ENCODE measurements around the gene SLC5A3.

SLC5A3 gene

GRCh38 chr21:34039678-34040382 lies 33.5 kb upstream of the SLC5A3 start:
- H3K4me2 ChIP-seq (ENCODE audit: low read depth, low read length, poor library complexity, severe bottlenecking), result no peak overlapping the region
- H3K9me2 ChIP-seq (replicated peaks; ENCODE audit: insufficient read depth, low read length), result no peaks in the 10 kb centered on the region
- H3K9ac ChIP-seq (ENCODE audit: low read length), result no peak overlapping the region
- H3K36me3 ChIP-seq (ENCODE audit: low read length), result no peaks in the 10 kb centered on the region
- no peaks in the 10 kb centered on the region for H3F3A ChIP-seq (ENCODE audit: insufficient read depth)
- H4K20me1 ChIP-seq (ENCODE audit: low read depth, low read length), result no peaks in the 10 kb centered on the region
- TF ChIP-seq EZH2phosphoT487 (conservative IDR thresholded peaks at IDR 0.05; ENCODE audit: low read length), result no peak
- TF ChIP-seq, protein P1, sequence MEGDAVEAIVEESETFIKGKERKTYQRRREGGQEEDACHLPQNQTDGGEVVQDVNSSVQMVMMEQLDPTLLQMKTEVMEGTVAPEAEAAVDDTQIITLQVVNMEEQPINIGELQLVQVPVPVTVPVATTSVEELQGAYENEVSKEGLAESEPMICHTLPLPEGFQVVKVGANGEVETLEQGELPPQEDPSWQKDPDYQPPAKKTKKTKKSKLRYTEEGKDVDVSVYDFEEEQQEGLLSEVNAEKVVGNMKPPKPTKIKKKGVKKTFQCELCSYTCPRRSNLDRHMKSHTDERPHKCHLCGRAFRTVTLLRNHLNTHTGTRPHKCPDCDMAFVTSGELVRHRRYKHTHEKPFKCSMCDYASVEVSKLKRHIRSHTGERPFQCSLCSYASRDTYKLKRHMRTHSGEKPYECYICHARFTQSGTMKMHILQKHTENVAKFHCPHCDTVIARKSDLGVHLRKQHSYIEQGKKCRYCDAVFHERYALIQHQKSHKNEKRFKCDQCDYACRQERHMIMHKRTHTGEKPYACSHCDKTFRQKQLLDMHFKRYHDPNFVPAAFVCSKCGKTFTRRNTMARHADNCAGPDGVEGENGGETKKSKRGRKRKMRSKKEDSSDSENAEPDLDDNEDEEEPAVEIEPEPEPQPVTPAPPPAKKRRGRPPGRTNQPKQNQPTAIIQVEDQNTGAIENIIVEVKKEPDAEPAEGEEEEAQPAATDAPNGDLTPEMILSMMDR (IDR thresholded peaks at IDR 0.05; ENCODE audit: insufficient read depth, low read length, poor library complexity, severe bottlenecking), result no peak
- no peaks in the 10 kb centered on the region for H3K79me2 ChIP-seq (ENCODE audit: insufficient read depth, low read length)
- no peaks in the 10 kb centered on the region for H3K9me3 ChIP-seq (ENCODE audit: insufficient read depth, low read length)
- H3K27ac ChIP-seq (ENCODE audit: low read depth, low read length), result no peak overlapping the region
- H3K27me3 ChIP-seq (ENCODE audit: low read length), result no peaks in the 10 kb centered on the region
- H3K4me3 ChIP-seq (ENCODE audit: insufficient read depth, low read length, poor library complexity, severe bottlenecking), result no peak overlapping the region
- H2AFZ ChIP-seq (ENCODE audit: low read depth, low read length, severe bottlenecking), result no peak overlapping the region

DNA sequence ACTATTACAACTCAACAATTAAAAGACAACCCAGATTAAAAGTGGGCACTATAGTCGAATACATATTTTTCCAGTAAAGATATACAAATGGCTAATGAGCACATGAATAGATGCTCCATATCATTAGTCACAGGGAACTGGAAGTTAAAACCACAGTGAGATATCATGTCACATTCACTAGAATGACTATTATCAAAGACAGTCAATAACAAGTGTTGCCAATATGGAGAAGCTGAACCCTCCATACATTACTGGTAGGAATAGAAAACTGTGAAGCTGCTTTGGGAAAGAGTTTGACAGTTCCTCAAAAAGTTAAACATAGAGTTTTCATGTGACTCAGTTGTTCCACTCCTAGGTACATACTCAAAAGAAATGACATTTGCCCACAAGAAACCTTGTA lies 30.6 kb upstream of the SLC5A3 start:
- Histone ChIP-seq H3K27me3 (ENCODE audit: low read length) (no peaks in the 10 kb centered on the region), H2AFZ (ENCODE audit: low read depth, low read length, severe bottlenecking) (no peak overlapping the region), H3K4me3 (ENCODE audit: insufficient read depth, low read length, poor library complexity, severe bottlenecking) (no peak overlapping the region), H4K20me1 (ENCODE audit: low read depth, low read length) (no peaks in the 10 kb centered on the region), H3K9ac (ENCODE audit: low read length) (no peak overlapping the region), H3K4me2 (ENCODE audit: low read depth, low read length, poor library complexity, severe bottlenecking) (no peak overlapping the region), H3K9me3 (ENCODE audit: insufficient read depth, low read length) (no peaks in the 10 kb centered on the region), H3F3A (ENCODE audit: insufficient read depth) (no peaks in the 10 kb centered on the region), H3K9me2 (replicated peaks; ENCODE audit: insufficient read depth, low read length) (no peaks in the 10 kb centered on the region), H3K36me3 (ENCODE audit: low read length) (no peaks in the 10 kb centered on the region), H3K79me2 (ENCODE audit: insufficient read depth, low read length) (no peaks in the 10 kb centered on the region), H3K27ac (ENCODE audit: low read depth, low read length) (no peak overlapping the region)
- TF ChIP-seq, protein P1 (IDR thresholded peaks at IDR 0.05; ENCODE audit: insufficient read depth, low read length, poor library complexity, severe bottlenecking), result no peak
- TF ChIP-seq EZH2phosphoT487 (conservative IDR thresholded peaks at IDR 0.05; ENCODE audit: low read length), result no peak

- no peak overlapping the region for H2AFZ ChIP-seq (ENCODE audit: low read depth, low read length, severe bottlenecking)
- H4K20me1 ChIP-seq (ENCODE audit: low read depth, low read length), result no peaks in the 10 kb centered on the region
- no peak overlapping the region for H3K27ac ChIP-seq (ENCODE audit: low read depth, low read length)
- H3K9ac ChIP-seq (ENCODE audit: low read length), result no peak overlapping the region
- H3K79me2 ChIP-seq (ENCODE audit: insufficient read depth, low read length), result no peaks in the 10 kb centered on the region
- no peaks in the 10 kb centered on the region for H3K9me3 ChIP-seq (ENCODE audit: insufficient read depth, low read length)
- H3K27me3 ChIP-seq (ENCODE audit: low read length), result no peaks in the 10 kb centered on the region
- no peak for TF ChIP-seq EZH2phosphoT487 (conservative IDR thresholded peaks at IDR 0.05; ENCODE audit: low read length)
- TF ChIP-seq, protein P1 (IDR thresholded peaks at IDR 0.05; ENCODE audit: insufficient read depth, low read length, poor library complexity, severe bottlenecking), result no peak
- H3F3A ChIP-seq (ENCODE audit: insufficient read depth), result no peaks in the 10 kb centered on the region
- no peak overlapping the region for H3K4me2 ChIP-seq (ENCODE audit: low read depth, low read length, poor library complexity, severe bottlenecking)
- no peaks in the 10 kb centered on the region for H3K9me2 ChIP-seq (replicated peaks; ENCODE audit: insufficient read depth, low read length)
- no peak overlapping the region for H3K4me3 ChIP-seq (ENCODE audit: insufficient read depth, low read length, poor library complexity, severe bottlenecking)
- no peaks in the 10 kb centered on the region for H3K36me3 ChIP-seq (ENCODE audit: low read length)
Measured at GRCh38 chr21:34043333-34043732, 30.0 kb upstream of the SLC5A3 start.

All from SU-DHL-6 (cell line).